Loucy (cell line): ENCODE data around the gene CLCA1.

Experiments
- EZH2phosphoT487 ChIP-seq: fragments of 200-600 bp; IDR thresholded peaks from 2 replicates; pipeline ENCODE4 v1.6.1; 2018; ENCODE audit warnings: antibody characterized with exemption, mild to moderate bottlenecking, moderate library complexity, borderline replicate concordance
- TF ChIP-seq, protein P1 (sequence below): fragments of 200-600 bp; sonication (generic); conservative IDR thresholded peaks from 2 replicates; pipeline ENCODE4 v1.5.1; 2014; ENCODE audit warnings: mild to moderate bottlenecking, antibody characterized with exemption, low read length

DNA sequence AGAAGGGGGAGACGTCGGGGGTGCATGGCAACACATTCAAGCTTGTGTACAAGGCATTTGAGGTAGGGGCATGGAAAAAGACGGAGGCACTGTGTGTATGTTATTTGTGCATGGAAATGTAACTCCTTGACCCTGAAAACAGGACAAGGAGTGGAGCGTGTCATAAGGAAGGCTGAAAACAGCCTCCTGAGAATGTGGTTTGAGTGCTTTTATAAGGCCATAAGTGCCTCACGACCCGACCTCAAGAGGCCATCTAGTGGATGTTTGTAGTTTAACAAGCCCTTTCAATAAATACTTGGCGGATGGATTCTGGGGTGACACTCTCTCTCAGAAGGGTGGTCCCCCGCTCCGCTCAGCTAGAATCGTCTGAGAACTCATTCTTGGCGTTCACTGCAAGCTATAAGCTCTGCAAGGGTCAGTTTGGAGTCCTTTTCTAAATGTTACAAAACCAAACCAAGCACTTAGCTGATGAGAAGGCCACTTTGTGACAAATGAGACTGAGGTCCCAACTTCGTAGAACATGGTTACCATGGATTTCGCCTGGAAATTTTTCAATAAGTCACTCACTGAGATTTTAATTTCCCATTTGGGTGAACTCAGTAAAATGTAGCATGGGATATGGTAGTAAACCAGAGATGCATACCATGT, 39.3 kb downstream of the CLCA1 start:
- TF ChIP-seq, protein P1, sequence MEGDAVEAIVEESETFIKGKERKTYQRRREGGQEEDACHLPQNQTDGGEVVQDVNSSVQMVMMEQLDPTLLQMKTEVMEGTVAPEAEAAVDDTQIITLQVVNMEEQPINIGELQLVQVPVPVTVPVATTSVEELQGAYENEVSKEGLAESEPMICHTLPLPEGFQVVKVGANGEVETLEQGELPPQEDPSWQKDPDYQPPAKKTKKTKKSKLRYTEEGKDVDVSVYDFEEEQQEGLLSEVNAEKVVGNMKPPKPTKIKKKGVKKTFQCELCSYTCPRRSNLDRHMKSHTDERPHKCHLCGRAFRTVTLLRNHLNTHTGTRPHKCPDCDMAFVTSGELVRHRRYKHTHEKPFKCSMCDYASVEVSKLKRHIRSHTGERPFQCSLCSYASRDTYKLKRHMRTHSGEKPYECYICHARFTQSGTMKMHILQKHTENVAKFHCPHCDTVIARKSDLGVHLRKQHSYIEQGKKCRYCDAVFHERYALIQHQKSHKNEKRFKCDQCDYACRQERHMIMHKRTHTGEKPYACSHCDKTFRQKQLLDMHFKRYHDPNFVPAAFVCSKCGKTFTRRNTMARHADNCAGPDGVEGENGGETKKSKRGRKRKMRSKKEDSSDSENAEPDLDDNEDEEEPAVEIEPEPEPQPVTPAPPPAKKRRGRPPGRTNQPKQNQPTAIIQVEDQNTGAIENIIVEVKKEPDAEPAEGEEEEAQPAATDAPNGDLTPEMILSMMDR = peak; percentile 66
- no peak for TF ChIP-seq EZH2phosphoT487
